Endothelial cell of umbilical vein (primary cell): Measurements from ENCODE around the gene DAP. TPM values are rescaled to one million over a fixed set of nuclear protein-coding genes. Genes with fewer than 3 reads are reported as not detected.
"Not testable (repeated sequence)": the region's sequence is repeated elsewhere in the genome, so short reads cannot be mapped to it uniquely, and the experiment has no call there.

Source experiments
- BruUV-seq: library from RNA; stranded (reverse); fragments of 400-500 nt; replicated peaks from 2 replicates; lab custom pipeline; 2021; lab: Mats Ljungman, UMichigan
- CTCF ChIA-PET: fragments of 300-600, 350-600 bp; sonication (Branson Sonifier 250); formaldehyde crosslinking; loops from one replicate; lab custom pipeline; 2021; ENCODE audit warnings: antibody characterized with exemption, inconsistent platforms; lab: Charles Lee
- POLR2A ChIA-PET: fragments of 300-600, 350-600 bp; sonication (Branson Sonifier 250); formaldehyde crosslinking; loops from one replicate; lab custom pipeline; 2021; ENCODE audit warnings: antibody characterized with exemption, inconsistent platforms; lab: Charles Lee
- DNase-seq: peaks from one replicate; pipeline ENCODE4 v3.0.0-alpha.2; 2011; ENCODE audit warnings: low read depth, low spot score
- FAIRE-seq: peaks from 2 replicates; lab custom pipeline; 2011; peaks lifted over from hg19 to GRCh38; lab: Jason Lieb, UNC
- H2AFZ ChIP-seq: 2 replicates; pipeline ENCODE4 v1.6.0; 2012; ENCODE audit warnings: low read depth, low read length, control low read depth, inconsistent platforms
- H3K27ac ChIP-seq: 2 replicates; pipeline ENCODE4 v1.5.1; 2011; ENCODE audit warnings: low read depth, mild to moderate bottlenecking, control low read depth, low read length, moderate library complexity; ENCODE audit not compliant: insufficient read depth
- H3K27me3 ChIP-seq, 2 experiments: 2 replicates each; pipeline versions ENCODE4 v1.6.0 to v1.6.1; 2011; ENCODE audit warnings: low read length in 2 of 2, mixed read lengths in 1 of 2; ENCODE audit not compliant: control insufficient read depth in 2 of 2, insufficient read depth in 2 of 2
- H3K36me3 ChIP-seq, 2 experiments: 2 replicates in 1 of 2; 3 replicates in 1 of 2; pipeline ENCODE4 v1.5.1; 2011; ENCODE audit warnings: low read length in 2 of 2, mild to moderate bottlenecking in 1 of 2, moderate library complexity in 1 of 2; ENCODE audit not compliant: control insufficient read depth in 2 of 2, insufficient read depth in 2 of 2; ENCODE audit errors: extremely low read depth in 1 of 2
- H3K4me1 ChIP-seq: 3 replicates; pipeline ENCODE4 v1.5.1; 2011; ENCODE audit warnings: mild to moderate bottlenecking, low read length; ENCODE audit not compliant: control insufficient read depth, insufficient read depth; ENCODE audit errors: extremely low read depth
- H3K4me2 ChIP-seq: 2 replicates; pipeline ENCODE4 v1.6.1; 2011; ENCODE audit warnings: low read length, control low read depth, mixed read lengths; ENCODE audit not compliant: insufficient read depth
- H3K4me3 ChIP-seq, 3 experiments: fragments of 200-600 bp in 1 of 3; sonication (generic), shearing (Covaris generic) in 1 of 3; replicated peaks in 1 of 3; 2 replicates each; pipeline ENCODE4 v1.5.1; 2011 to 2016; ENCODE audit warnings: control low read depth in 3 of 3, low read length in 3 of 3, mild to moderate bottlenecking in 2 of 3, inconsistent platforms in 1 of 3, low read depth in 1 of 3, moderate library complexity in 1 of 3; ENCODE audit not compliant: insufficient read depth in 1 of 3
- H3K79me2 ChIP-seq: 2 replicates; pipeline ENCODE4 v1.6.0; 2012; ENCODE audit warnings: low read length, inconsistent platforms; ENCODE audit not compliant: control insufficient read depth, insufficient read depth
- H3K9ac ChIP-seq: replicated peaks from 2 replicates; pipeline ENCODE3; 2011; ENCODE audit warnings: low read length, control low read depth; ENCODE audit not compliant: insufficient read depth; ENCODE audit errors: extremely low read depth
- H3K9me1 ChIP-seq: replicated peaks from 3 replicates; pipeline ENCODE4 v1.6.0; 2011; ENCODE audit warnings: mild to moderate bottlenecking, low read length; ENCODE audit not compliant: control insufficient read depth, insufficient read depth; ENCODE audit errors: extremely low read depth
- H3K9me3 ChIP-seq: replicated peaks from 2 replicates; pipeline ENCODE4 v1.5.1; 2012; ENCODE audit warnings: low read length, inconsistent platforms; ENCODE audit not compliant: control insufficient read depth, insufficient read depth
- H4K20me1 ChIP-seq: replicated peaks from 2 replicates; pipeline ENCODE3; 2011; ENCODE audit warnings: mild to moderate bottlenecking, low read length; ENCODE audit not compliant: control insufficient read depth, insufficient read depth; ENCODE audit errors: extremely low read depth
- FOS ChIP-seq: IDR thresholded peaks from 2 replicates; pipeline ENCODE4 v1.6.1; 2011; ENCODE audit warnings: mild to moderate bottlenecking, low read length, moderate library complexity, borderline replicate concordance; ENCODE audit not compliant: insufficient read depth
- GATA2 ChIP-seq: IDR thresholded peaks from 2 replicates; pipeline ENCODE4 v1.7.0; 2011; ENCODE audit warnings: low read depth, mild to moderate bottlenecking, moderate library complexity, mixed read lengths, low read length; ENCODE audit not compliant: insufficient read length, insufficient read depth
- JUN ChIP-seq: IDR thresholded peaks from 2 replicates; pipeline ENCODE4 v1.6.1; 2011; ENCODE audit warnings: borderline replicate concordance, low read depth; ENCODE audit not compliant: insufficient read length, insufficient read depth
- POLR2A ChIP-seq: IDR thresholded peaks from 2 replicates; pipeline ENCODE4 v1.6.1; 2012; ENCODE audit warnings: low read depth, mild to moderate bottlenecking, control low read depth, low read length
- dilution Hi-C: fragments of 300-500 bp; cut with MboI; formaldehyde crosslinking; loops from one replicate; pipeline ENCODE4 v1.15.0; 2019; ENCODE audit warnings: low sequenced_read_pairs; ENCODE audit not compliant: extremely low pct_ligation_motif_present
- intact Hi-C: fragments of 100-400 bp; cut with micrococcal nuclease; formaldehyde crosslinking; loops from one replicate; pipeline ENCODE4 v1.10.0; 2022
- polyA plus RNA-seq, 4 experiments: library from polyadenylated mRNA; depleted of rRNA in 3 of 4; stranded (reverse) in 3 of 4; unstranded in 1 of 4; fragments of >200 nt; gene quantifications; 2 replicates each; pipeline versions ENCODE4 v1.2.1 to v1.2.3, GENCODE V29; 2011 to 2012; ENCODE audit warnings: missing spikeins in 1 of 4
- total RNA-seq: library from RNA; stranded (reverse); gene quantifications from 2 replicates; pipeline ENCODE4 v1.2.3, GENCODE V29; 2021

DAP gene
- total and polyA plus RNA-seq, 2 donors (not counting 3 experiments of a cell fraction or from before 2014, with no cell fraction given) = 79.8 to 188 TPM

GRCh38 chr5:10786835-10787234, 25.8 kb upstream of the DAP start:
- ChIA-PET CTCF (no interaction called here), POLR2A (no interaction called here)
- TF ChIP-seq JUN (no peak), FOS (no peak), GATA2 (no peak), POLR2A (no peak)
- Histone ChIP-seq H3K9me1 (no peaks in the 10 kb centered on the region), H3K27ac (no peak overlapping the region), H4K20me1 (no peaks in the 10 kb centered on the region), H3K27me3 (no peaks in the 10 kb centered on the region), H3K4me1 (peaks cover 7% of the 10 kb centered on the region), H2AFZ (no peak overlapping the region), H3K4me2 (no peak overlapping the region), H3K9me3 (no peaks in the 10 kb centered on the region), H3K4me3 (no peak overlapping the region), H3K9ac (no peak overlapping the region), H3K79me2 (no peaks in the 10 kb centered on the region), H3K36me3 (no peaks in the 10 kb centered on the region)
- no peak for FAIRE-seq
- BruUV-seq = no TSS peak
- no peak for DNase-seq
- intact Hi-C loops (no loop called here), dilution Hi-C loops (no loop called here)

- dilution Hi-C loops, H3K36me3 ChIP-seq, H3K4me1 ChIP-seq, H2AFZ ChIP-seq, FAIRE-seq, H3K4me3 ChIP-seq, H3K9ac ChIP-seq, intact Hi-C loops, H3K9me3 ChIP-seq, H3K4me2 ChIP-seq, BruUV-seq, H3K9me1 ChIP-seq, POLR2A ChIA-PET, H3K79me2 ChIP-seq, DNase-seq, H4K20me1 ChIP-seq, H3K27ac ChIP-seq: not testable (repeated sequence)
- CTCF ChIA-PET = interaction anchor here (2.2 kb wide), 1 partner anchor 78 kb away, joined by 6 read pairs; no protein-coding TSS in a partner anchor
- peaks cover 14 to 17% of the 10 kb centered on the region in 2 experiments for H3K27me3 ChIP-seq
Observed at GRCh38 chr5:10780208-10780607, 19.2 kb upstream of the DAP start.
